Left ventricle myocardium inferior (tissue), 1 donor: ENCODE data around the gene ULK2. TPM values are rescaled to one million over a fixed set of nuclear protein-coding genes. Genes with fewer than 3 reads are reported as not detected.

ENCODE experiments used
- DNase-seq: peaks from one replicate; pipeline ENCODE4 v3.0.0-alpha.2; 2020
- H3K27ac ChIP-seq: fragments of 200-600 bp; replicated peaks from 2 replicates; pipeline ENCODE4 v1.8.0; 2021
- H3K27me3 ChIP-seq: fragments of 200-600 bp; 2 replicates; pipeline ENCODE4 v1.8.0; 2021; ENCODE audit warnings: low read depth
- H3K36me3 ChIP-seq: fragments of 200-600 bp; 2 replicates; pipeline ENCODE4 v1.8.0; 2021
- H3K4me1 ChIP-seq: fragments of 200-600 bp; 2 replicates; pipeline ENCODE4 v1.8.0; 2021
- H3K4me3 ChIP-seq: fragments of 200-600 bp; 2 replicates; pipeline ENCODE4 v1.8.0; 2021; ENCODE audit warnings: mild to moderate bottlenecking, moderate library complexity
- H3K9me3 ChIP-seq: fragments of 200-600 bp; replicated peaks from 2 replicates; pipeline ENCODE4 v1.8.0; 2021
- CTCF ChIP-seq: fragments of 200-600 bp; IDR thresholded peaks from 2 replicates; pipeline ENCODE4 v1.8.0; 2021; ENCODE audit warnings: antibody characterized with exemption, mild to moderate bottlenecking, borderline replicate concordance
- intact Hi-C: fragments of 100-400 bp; cut with micrococcal nuclease; formaldehyde crosslinking; loops from one replicate; pipeline ENCODE4 v1.11.0; 2022
- total RNA-seq: library from RNA; stranded (reverse); fragmentation: NEBNext Ultra II Directional; extraction: Animal tissue kit (Norgen Biotek cat#: 25700); gene quantifications from one replicate; pipeline ENCODE4 v1.2.1, GENCODE V29; 2021
- donor health status: DM: no; HTN: yes; CAD: no; lungs with severe emphysema.

ULK2 gene
- total RNA-seq, 1 donor from 2014 or later: 19.1 TPM

- intact Hi-C loops: no loop called here
- no peak for TF ChIP-seq CTCF
- H3K36me3 ChIP-seq: no peaks in the 10 kb centered on the region
- no peak overlapping the region for H3K4me3 ChIP-seq
- H3K27me3 ChIP-seq: peaks cover 8% of the 10 kb centered on the region
- no peaks in the 10 kb centered on the region for H3K4me1 ChIP-seq
- no peak for DNase-seq
- no peak overlapping the region for H3K27ac ChIP-seq
- H3K9me3 ChIP-seq: no peaks in the 10 kb centered on the region
These were observed 107.9 kb downstream of the ULK2 start for GRCh38 chr17:19759568-19760549.

GRCh38 chr17:19757536-19758180, 110.1 kb downstream of the ULK2 start:
- peaks cover 8% of the 10 kb centered on the region for H3K27me3 ChIP-seq
- no peak overlapping the region for H3K4me3 ChIP-seq
- H3K27ac ChIP-seq: no peak overlapping the region
- no peaks in the 10 kb centered on the region for H3K36me3 ChIP-seq
- DNase-seq: no peak
- H3K9me3 ChIP-seq: no peaks in the 10 kb centered on the region
- no peak for TF ChIP-seq CTCF
- H3K4me1 ChIP-seq: peaks cover 9% of the 10 kb centered on the region
- intact Hi-C loops: no loop called here

- Histone ChIP-seq H3K4me3 (no peak overlapping the region), H3K4me1 (peaks cover 10% of the 10 kb centered on the region), H3K27me3 (peaks cover 8% of the 10 kb centered on the region), H3K36me3 (no peaks in the 10 kb centered on the region), H3K27ac (no peak overlapping the region), H3K9me3 (no peaks in the 10 kb centered on the region)
- intact Hi-C loops: no loop called here
- no peak for TF ChIP-seq CTCF
- DNase-seq: no peak
These were observed 111.2 kb downstream of the ULK2 start for GRCh38 chr17:19756546-19756945.

GRCh38 chr17:19755821-19756510, 111.8 kb downstream of the ULK2 start:
- intact Hi-C loops: no loop called here
- TF ChIP-seq CTCF: no peak
- Histone ChIP-seq H3K27ac (no peak overlapping the region), H3K36me3 (no peaks in the 10 kb centered on the region), H3K27me3 (peaks cover 8% of the 10 kb centered on the region), H3K4me1 (peaks cover 10% of the 10 kb centered on the region), H3K4me3 (no peak overlapping the region), H3K9me3 (no peaks in the 10 kb centered on the region)
- no peak for DNase-seq

- H3K36me3 ChIP-seq: no peaks in the 10 kb centered on the region
- H3K9me3 ChIP-seq: no peaks in the 10 kb centered on the region
- intact Hi-C loops: no loop called here
- peaks cover 8% of the 10 kb centered on the region for H3K27me3 ChIP-seq
- DNase-seq: no peak
- H3K4me1 ChIP-seq: peaks cover 10% of the 10 kb centered on the region
- no peak overlapping the region for H3K4me3 ChIP-seq
- H3K27ac ChIP-seq: no peak overlapping the region
- no peak for TF ChIP-seq CTCF
These were observed 112.3 kb downstream of the ULK2 start for GRCh38 chr17:19755392-19755791.
